Esophagus squamous epithelium (tissue), 5 donors: ENCODE measurements around the gene IGF1. TPM values are rescaled to one million over a fixed set of nuclear protein-coding genes. Genes with fewer than 3 reads are reported as not detected.

Source experiments
- DNase-seq: peaks from one replicate; lab custom pipeline; 2025; lab: John Stamatoyannopoulos, UW
- H3K27ac ChIP-seq, 4 donors: fragments of 200-600 bp; sonication (generic); one replicate each; pipeline ENCODE4 v1.5.1; 2016 to 2019; ENCODE audit warnings: mild to moderate bottlenecking in 1 of 4
- H3K27me3 ChIP-seq, 4 donors: fragments of 200-600 bp; sonication (generic); 1 replicate in 3 of 4; 2 replicates in 1 of 4; pipeline versions ENCODE4 v1.5.1 to v1.6.0; 2017 to 2021; ENCODE audit warnings: antibody characterized with exemption in 1 of 4
- H3K36me3 ChIP-seq, 3 donors: fragments of 200-600 bp; sonication (generic); one replicate each; pipeline ENCODE4 v1.5.1; 2016 to 2019
- H3K4me1 ChIP-seq, 3 donors: fragments of 200-600 bp; sonication (generic); one replicate each; pipeline ENCODE4 v1.5.1; 2017 to 2019
- H3K4me3 ChIP-seq, 4 donors: fragments of 200-600 bp; sonication (generic); 1 replicate in 3 of 4; 2 replicates in 1 of 4; pipeline ENCODE4 v1.5.1; 2016 to 2019; ENCODE audit warnings: mild to moderate bottlenecking in 2 of 4, moderate library complexity in 1 of 4
- H3K9me3 ChIP-seq, 3 donors: fragments of 200-600 bp; sonication (generic); one replicate each; pipeline ENCODE4 v1.5.1; 2016 to 2019
- POLR2A ChIP-seq, 4 donors: fragments of 450-650 bp; IDR thresholded peaks; one replicate each; pipeline ENCODE4 v1.6.1; 2017; ENCODE audit warnings: antibody characterized with exemption in 4 of 4, mild to moderate bottlenecking in 4 of 4, moderate library complexity in 3 of 4
- WGBS, 2 donors: methylation state at CpG; one replicate each; pipeline ENCODE4 v1.1.5; 2018; 5-methylcytosine and 5-hydroxymethylcytosine counted together
- intact Hi-C: fragments of 100-400 bp; cut with DNase I; formaldehyde crosslinking; loops from one replicate; pipeline ENCODE4 v1.15.0; 2022
- total RNA-seq, 4 donors: library from RNA; depleted of rRNA; stranded (reverse); fragments of >200 nt; gene quantifications; one replicate each; pipeline ENCODE4 v1.1.0, GENCODE V29; 2016
- TF ChIP-seq, protein P1 (sequence below), 6 experiments: fragments of 450-650 bp in 4 of 6; fragments of 200-600 bp in 2 of 6; sonication (generic) in 2 of 6; IDR thresholded peaks; one replicate each; pipeline ENCODE4 v1.5.1; 2016 to 2019; ENCODE audit warnings: antibody characterized with exemption in 6 of 6, mild to moderate bottlenecking in 4 of 6, moderate library complexity in 4 of 6
- donor health status: DM: yes; HTN: yes; CAD: no.

The IGF1 gene
- total RNA-seq, 4 donors from 2014 or later, result 0.23 to 36.3 (median 5.6) TPM

DNA sequence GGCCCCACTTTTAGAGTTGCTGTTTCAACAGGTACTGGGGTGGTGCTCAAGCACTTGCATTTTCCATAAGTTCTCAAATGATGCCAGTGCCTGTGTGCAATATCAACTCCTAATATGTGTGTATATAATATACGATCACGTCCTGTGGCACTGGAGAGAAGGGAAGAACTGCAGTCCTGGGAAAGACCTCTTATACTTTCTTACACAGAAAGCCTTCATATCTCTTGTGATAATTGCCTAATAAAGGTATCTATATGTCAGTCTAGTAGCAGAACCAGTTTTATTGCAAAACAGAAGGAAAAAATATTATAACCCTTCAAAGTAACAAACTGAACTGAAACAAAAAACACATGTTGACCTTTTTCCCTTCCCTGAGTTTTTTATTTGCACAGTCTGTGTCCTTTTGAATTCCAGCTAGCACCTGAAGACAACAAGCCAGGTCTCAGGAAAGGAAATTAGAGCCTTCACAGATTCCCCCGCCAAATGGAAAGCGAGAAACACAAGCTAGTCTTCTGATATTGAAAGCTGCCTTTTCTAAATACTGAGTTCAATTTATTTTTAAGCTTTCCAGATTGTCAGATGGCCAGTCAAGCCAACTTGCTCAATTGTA is 44.4 kb downstream of the IGF1 start:
- Histone ChIP-seq H3K36me3 (no peaks in the 10 kb centered on the region), H3K4me1 (peaks cover 0 to 5% (median 0%) of the 10 kb centered on the region in 3 donors), H3K9me3 (no peaks in the 10 kb centered on the region), H3K4me3 (no peak overlapping the region), H3K27ac (no peak overlapping the region), H3K27me3 (no peaks in the 10 kb centered on the region)
- TF ChIP-seq POLR2A (IDR thresholded peaks at IDR 0.05), result no peak
- TF ChIP-seq, protein P1, sequence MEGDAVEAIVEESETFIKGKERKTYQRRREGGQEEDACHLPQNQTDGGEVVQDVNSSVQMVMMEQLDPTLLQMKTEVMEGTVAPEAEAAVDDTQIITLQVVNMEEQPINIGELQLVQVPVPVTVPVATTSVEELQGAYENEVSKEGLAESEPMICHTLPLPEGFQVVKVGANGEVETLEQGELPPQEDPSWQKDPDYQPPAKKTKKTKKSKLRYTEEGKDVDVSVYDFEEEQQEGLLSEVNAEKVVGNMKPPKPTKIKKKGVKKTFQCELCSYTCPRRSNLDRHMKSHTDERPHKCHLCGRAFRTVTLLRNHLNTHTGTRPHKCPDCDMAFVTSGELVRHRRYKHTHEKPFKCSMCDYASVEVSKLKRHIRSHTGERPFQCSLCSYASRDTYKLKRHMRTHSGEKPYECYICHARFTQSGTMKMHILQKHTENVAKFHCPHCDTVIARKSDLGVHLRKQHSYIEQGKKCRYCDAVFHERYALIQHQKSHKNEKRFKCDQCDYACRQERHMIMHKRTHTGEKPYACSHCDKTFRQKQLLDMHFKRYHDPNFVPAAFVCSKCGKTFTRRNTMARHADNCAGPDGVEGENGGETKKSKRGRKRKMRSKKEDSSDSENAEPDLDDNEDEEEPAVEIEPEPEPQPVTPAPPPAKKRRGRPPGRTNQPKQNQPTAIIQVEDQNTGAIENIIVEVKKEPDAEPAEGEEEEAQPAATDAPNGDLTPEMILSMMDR (IDR thresholded peaks at IDR 0.05), result no peak
- intact Hi-C loops, result no loop called here
- WGBS, 2 donors, result 87% methylated on average over 4 of the region's 4 CpGs
- DNase-seq, result no peak

DNA sequence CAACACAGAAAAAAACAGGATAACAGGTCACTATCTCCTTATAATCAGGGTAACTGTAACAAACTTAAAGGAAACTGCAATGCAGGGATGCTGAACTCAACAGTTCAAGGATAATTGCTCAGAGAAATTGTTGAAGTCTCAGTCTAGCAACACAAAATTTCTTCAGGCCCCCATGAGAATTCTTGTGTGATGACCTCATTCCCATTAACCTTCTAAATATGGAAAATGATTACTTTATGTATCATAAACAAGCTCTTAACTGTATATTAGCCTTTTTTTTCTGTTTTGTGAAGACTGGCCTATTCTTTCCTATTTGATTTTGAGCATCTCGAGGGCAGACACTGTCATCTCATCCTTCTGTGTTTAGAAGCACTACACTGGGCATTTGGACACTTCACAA is 47.1 kb downstream of the IGF1 start:
- Histone ChIP-seq H3K27ac (no peak overlapping the region), H3K36me3 (no peaks in the 10 kb centered on the region), H3K4me3 (no peak overlapping the region), H3K9me3 (no peaks in the 10 kb centered on the region), H3K27me3 (no peaks in the 10 kb centered on the region), H3K4me1 (no peaks in the 10 kb centered on the region)
- no peak for DNase-seq
- WGBS, 2 donors, result 54 to 90% methylated on average over 1 of the region's 1 CpG
- intact Hi-C loops, result no loop called here
- no peak for TF ChIP-seq POLR2A (IDR thresholded peaks at IDR 0.05)
- TF ChIP-seq, protein P1 (IDR thresholded peaks at IDR 0.05), result no peak

DNA sequence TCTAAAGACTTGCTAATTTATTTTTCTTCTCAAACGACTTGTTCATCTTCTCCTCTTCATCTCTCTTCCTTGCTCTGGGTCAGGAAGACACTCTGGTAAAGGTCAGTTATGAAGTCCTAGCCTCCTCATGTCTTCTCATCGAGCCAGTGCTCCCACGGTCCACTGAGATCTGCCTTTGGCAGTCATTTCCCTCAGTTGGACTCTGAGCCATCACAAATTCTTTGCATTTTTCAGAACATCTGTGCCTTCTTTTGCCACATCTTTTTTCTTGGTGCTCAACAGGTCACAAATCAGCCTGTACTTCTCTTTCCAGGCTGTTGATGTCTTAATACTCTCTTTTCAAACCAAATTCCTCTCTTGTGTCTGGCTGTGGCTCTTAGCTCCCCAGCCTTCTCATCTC is 49.7 kb downstream of the IGF1 start:
- peaks cover 0 to 23% (median 4%) of the 10 kb centered on the region in 3 donors for H3K4me1 ChIP-seq

DNA sequence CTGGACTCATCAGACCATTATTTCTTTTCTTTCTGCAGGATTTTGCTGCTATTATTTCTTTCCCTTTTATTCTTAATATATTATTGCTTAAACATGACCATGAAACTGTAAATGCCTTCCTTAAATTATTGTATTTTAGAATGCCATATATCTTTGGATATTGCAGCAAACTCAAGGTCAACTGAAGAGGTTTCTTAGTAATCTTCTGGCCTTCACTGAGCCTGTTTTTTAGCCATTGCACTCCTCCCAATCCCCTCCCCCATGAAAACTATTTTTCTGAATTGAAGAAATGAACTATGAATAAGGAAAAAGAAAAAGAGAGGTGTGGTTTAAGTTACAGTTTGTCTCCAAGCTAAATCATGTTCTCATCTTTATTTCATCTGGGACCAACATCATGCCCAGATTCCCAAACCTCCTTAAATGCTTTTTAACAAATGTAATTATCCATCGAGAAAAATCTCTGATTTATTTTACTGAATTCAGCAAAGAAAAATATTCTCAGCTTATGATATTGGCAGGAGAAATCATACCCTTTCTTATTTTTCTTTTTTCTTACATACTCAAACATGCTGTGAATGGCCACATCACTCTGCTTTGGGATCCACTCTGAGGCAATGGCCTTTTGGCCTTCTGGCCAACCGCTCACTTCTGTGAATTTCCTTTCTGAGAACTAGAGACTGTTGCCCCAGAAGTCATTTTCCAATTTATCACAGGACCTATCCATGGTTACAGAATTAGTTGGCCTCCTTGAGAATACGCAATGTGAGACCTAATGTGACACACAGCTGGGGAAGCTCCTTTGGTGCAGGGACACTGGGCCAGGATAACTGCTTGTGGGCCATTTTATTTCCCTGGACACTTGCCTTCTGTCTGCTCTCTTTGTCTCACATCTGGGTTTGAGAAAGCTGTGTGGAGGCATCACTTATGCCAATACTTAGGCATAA is 50.9 kb downstream of the IGF1 start:
- Histone ChIP-seq H3K36me3 (no peaks in the 10 kb centered on the region), H3K9me3 (no peaks in the 10 kb centered on the region), H3K4me3 (no peak overlapping the region), H3K27me3 (no peaks in the 10 kb centered on the region), H3K27ac (peak overlapping the region in 1 of 4 donors; percentile 7), H3K4me1 (peaks cover 0 to 25% (median 4%) of the 10 kb centered on the region in 3 donors)
- no peak for DNase-seq
- TF ChIP-seq, protein P1 (IDR thresholded peaks at IDR 0.05), result no peak
- no peak for TF ChIP-seq POLR2A (IDR thresholded peaks at IDR 0.05)
- intact Hi-C loops, result no loop called here
- WGBS, 2 donors, result 64 to 81% methylated on average over 3 of the region's 3 CpGs

More for the DNA sequence above, 49.7 kb downstream of the IGF1 start:
- no peak for DNase-seq
- no peak overlapping the region for H3K27ac ChIP-seq
- 37 to 59% methylated on average over 3 of the region's 3 CpGs for WGBS, 2 donors
- TF ChIP-seq, protein P1 (IDR thresholded peaks at IDR 0.05), result no peak
- TF ChIP-seq POLR2A (IDR thresholded peaks at IDR 0.05), result no peak
- no peaks in the 10 kb centered on the region for H3K36me3 ChIP-seq
- intact Hi-C loops, result no loop called here
- H3K27me3 ChIP-seq, result no peaks in the 10 kb centered on the region
- no peaks in the 10 kb centered on the region for H3K9me3 ChIP-seq
- H3K4me3 ChIP-seq, result no peak overlapping the region

DNA sequence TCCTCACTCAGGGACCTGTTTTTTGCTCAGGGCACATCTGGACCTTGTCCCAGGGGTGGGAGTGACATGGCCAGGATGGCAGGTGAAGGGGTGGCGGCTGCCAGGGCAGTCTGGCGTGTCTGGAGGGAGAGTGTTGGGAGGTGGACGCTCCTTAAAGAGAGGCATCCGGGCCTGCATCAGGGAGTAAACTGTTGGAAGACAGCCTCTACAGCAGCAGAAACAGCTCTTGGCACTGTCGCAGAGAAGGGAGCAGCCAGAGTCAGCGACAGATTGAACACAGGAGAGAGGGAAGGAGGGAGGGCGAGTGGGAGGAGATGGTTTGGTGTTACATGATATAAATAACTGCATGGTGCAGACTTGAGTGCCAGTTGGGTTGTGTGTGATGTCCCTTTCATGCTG is 52.8 kb downstream of the IGF1 start:
- WGBS, 2 donors, result 15 to 41% methylated on average over 3 to 7 of the region's 7 CpGs

More for the DNA sequence above, 52.8 kb downstream of the IGF1 start:
- H3K36me3 ChIP-seq, result no peaks in the 10 kb centered on the region
- H3K4me1 ChIP-seq, result peaks cover 0 to 25% (median 4%) of the 10 kb centered on the region in 3 donors
- no peak overlapping the region for H3K4me3 ChIP-seq
- H3K27ac ChIP-seq, result peak overlapping the region in 3 of 4 donors; percentile 72 to 79 (median 76)
- no peak for DNase-seq
- intact Hi-C loops, result no loop called here
- no peaks in the 10 kb centered on the region for H3K9me3 ChIP-seq
- no peaks in the 10 kb centered on the region for H3K27me3 ChIP-seq
- TF ChIP-seq, protein P1 (IDR thresholded peaks at IDR 0.05), result no peak
- no peak for TF ChIP-seq POLR2A (IDR thresholded peaks at IDR 0.05)
